Stomach smooth muscle (tissue), 2 donors: Measurements from ENCODE around the gene KAZN.
A peak's percentile ranks its signal among the peaks of the same experiment; 100 is the strongest.

Experiments
- H3K27ac ChIP-seq: one replicate; pipeline ENCODE4 v1.7.0; 2013; ENCODE audit warnings: mild to moderate bottlenecking, low read length, inconsistent platforms
- H3K27me3 ChIP-seq, 2 donors: one replicate each; pipeline ENCODE4 v1.7.0; 2013; ENCODE audit warnings: low read length in 2 of 2; ENCODE audit not compliant: insufficient read depth in 2 of 2, control insufficient read depth in 1 of 2
- H3K36me3 ChIP-seq, 2 donors: one replicate each; pipeline ENCODE4 v1.7.0; 2013; ENCODE audit warnings: low read length in 2 of 2; ENCODE audit not compliant: control insufficient read depth in 2 of 2, insufficient read depth in 2 of 2
- H3K4me1 ChIP-seq: one replicate; pipeline ENCODE4 v1.7.0; 2013; ENCODE audit warnings: low read length; ENCODE audit not compliant: control insufficient read depth, insufficient read depth
- H3K4me3 ChIP-seq, 2 donors: one replicate each; pipeline ENCODE4 v1.7.0; 2013; ENCODE audit warnings: low read length in 2 of 2
- H3K9ac ChIP-seq, 2 donors: one replicate each; pipeline ENCODE4 v1.7.0; 2013; ENCODE audit warnings: low read length in 2 of 2, mild to moderate bottlenecking in 1 of 2
- H3K9me3 ChIP-seq, 2 donors: one replicate each; pipeline ENCODE4 v1.7.0; 2013; ENCODE audit warnings: low read length in 2 of 2; ENCODE audit not compliant: control insufficient read depth in 2 of 2
- donor health status: healthy.
- donor health status: Pancreatic carcinoma.

Gene KAZN

DNA sequence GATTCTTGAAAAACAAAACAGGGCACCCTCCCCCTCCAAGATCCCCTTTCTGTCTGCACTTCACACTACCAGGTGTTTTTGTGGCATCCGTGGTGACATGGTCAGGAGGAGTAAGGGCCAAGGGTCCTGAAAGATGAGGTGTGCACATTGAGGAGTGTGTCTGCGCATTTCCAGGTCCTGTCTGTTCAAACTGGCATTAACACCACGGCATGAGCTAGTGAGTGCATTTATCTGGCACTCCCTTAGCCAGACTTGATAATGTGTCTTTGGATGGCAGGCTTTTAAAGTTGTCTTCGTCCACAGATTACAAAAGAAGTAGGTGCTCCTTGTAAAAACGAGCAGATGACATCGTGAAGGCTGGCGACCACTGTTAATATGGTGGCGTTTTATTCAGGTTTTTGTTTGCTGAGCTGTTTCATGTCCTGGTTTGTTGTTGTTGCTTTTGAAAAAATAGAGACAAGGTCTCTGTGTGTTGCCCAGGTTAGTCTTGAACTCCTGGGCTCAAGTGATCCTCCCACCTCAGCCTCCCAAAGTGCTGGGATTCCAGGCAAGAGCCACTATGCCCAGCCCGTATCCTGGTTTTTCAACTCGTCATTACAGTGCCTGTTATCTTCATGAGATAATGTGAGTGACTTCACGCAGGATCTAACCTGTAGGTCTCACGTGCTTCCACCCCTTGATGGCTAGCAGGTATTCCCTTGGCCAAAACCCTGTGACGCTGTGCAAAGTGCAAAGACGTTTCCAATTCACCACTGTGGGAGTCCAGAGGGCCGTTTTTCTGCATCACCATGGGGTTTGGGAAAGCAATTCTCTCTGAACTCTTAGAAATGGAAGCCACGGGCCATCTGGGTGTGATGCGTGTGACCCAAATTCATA, 559.3 kb downstream of the KAZN start:
- Histone ChIP-seq H3K9ac (no peak overlapping the region), H3K4me1 (peaks cover 67% of the 10 kb centered on the region), H3K4me3 (peak overlapping the region in 1 of 2 donors; percentile 29), H3K27me3 (no peaks in the 10 kb centered on the region), H3K9me3 (no peaks in the 10 kb centered on the region), H3K27ac (peak overlapping the region; percentile 97), H3K36me3 (no peaks in the 10 kb centered on the region)

DNA sequence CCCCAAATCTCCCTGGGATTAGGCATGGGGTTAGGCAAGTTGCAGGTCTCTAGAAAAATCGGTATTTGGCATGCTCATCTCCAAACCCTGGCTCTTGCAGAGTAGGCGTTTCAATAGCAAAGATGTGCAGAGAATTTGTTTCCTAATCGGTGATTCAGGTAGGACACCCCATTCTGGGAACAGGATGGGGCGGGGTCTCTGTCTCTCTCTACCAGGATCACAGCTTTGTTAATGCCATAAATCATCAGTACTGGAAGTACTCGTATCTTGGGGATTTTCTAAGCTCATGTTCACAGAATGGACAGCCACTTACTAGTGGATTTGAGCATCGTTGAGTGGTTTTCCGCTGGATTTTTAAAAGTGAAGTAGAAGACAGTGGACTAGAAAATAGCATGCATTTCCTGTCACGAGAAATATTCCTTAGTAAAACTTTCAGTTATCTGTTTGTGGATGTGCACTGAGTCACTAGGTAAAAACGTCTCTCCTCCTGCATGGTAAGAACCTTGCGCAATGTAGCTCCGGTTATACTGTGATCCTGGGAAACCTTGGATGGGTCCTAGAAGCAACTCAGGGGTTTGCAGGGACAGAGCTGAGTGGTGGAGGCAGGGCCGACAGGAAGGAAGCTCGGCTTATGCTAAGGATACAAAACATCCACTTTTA, 560.2 kb downstream of the KAZN start:
- H3K27me3 ChIP-seq: no peaks in the 10 kb centered on the region
- H3K4me1 ChIP-seq: peaks cover 65% of the 10 kb centered on the region
- H3K36me3 ChIP-seq: no peaks in the 10 kb centered on the region
- peak overlapping the region; percentile 33 to 58 for H3K4me3 ChIP-seq
- no peaks in the 10 kb centered on the region for H3K9me3 ChIP-seq
- H3K27ac ChIP-seq: peak overlapping the region; percentile 97
- peak overlapping the region in 1 of 2 donors; percentile 42 for H3K9ac ChIP-seq

DNA sequence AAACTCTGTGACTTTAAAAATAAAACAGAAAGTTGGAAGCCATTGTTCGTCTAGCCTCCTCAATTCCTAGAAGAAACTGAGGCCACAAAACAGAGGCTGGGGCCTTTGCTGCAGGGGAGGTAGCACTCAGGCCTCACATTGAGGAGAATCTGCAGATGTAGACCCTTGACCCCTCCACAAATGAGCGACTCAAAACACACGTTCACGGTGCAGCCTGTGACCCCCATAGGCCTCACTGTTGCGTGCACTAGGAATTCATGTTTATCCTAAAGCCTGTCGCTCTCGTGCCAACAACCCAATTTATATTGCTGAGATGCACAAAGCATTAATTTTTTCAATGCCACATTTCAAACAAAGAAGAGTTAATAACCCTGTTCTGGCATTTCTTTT, 560.7 kb downstream of the KAZN start:
- peak overlapping the region; percentile 33 to 58 for H3K4me3 ChIP-seq
- peak overlapping the region in 1 of 2 donors; percentile 42 for H3K9ac ChIP-seq
- no peaks in the 10 kb centered on the region for H3K9me3 ChIP-seq
- H3K36me3 ChIP-seq: no peaks in the 10 kb centered on the region
- peak overlapping the region; percentile 97 for H3K27ac ChIP-seq
- no peaks in the 10 kb centered on the region for H3K27me3 ChIP-seq
- H3K4me1 ChIP-seq: peaks cover 65% of the 10 kb centered on the region

DNA sequence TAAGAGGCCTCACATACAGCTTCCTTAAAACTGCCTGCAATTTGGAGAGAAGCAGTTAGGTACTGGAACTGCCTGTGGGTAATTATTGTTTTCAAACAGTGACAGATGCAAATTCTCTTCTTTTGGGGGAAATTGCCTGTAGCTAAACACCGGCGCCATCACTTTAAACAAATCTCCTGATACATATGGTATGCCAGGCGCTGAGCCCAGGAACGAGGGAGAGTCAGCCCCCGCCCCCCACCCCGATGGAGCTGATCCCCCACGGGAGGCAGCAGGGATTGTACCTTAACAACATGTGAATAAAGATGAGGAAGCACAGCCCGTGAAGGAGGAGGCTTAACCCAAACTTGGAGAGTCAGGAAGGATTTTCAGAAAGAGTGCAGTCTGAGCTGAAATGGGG, 562.1 kb downstream of the KAZN start:
- Histone ChIP-seq H3K36me3 (no peaks in the 10 kb centered on the region), H3K9me3 (no peaks in the 10 kb centered on the region), H3K9ac (no peak overlapping the region), H3K27ac (peak overlapping the region; percentile 37), H3K4me3 (peak overlapping the region in 1 of 2 donors; percentile 8), H3K27me3 (no peaks in the 10 kb centered on the region), H3K4me1 (peaks cover 50% of the 10 kb centered on the region)

DNA sequence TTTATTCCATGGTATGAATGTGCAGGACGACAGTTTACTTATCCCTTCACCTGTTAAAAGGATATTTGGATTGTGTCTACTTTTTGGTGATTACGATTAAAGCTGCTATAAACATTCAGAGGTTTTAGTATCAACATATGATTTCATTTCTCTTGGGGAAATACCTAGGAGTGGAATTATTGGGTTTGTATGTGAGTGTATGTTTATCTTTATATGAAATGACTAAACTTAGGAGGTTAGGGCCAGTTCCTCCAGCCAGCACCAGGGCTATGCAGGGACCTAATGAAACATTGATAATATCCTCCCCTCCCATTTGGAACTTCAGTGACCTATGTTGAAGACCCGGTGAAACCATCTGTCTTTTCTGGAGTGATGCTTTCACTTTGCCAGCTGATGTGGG, 568.9 kb downstream of the KAZN start:
- Histone ChIP-seq H3K4me1 (peaks cover 18% of the 10 kb centered on the region), H3K36me3 (no peaks in the 10 kb centered on the region), H3K9me3 (no peaks in the 10 kb centered on the region), H3K27ac (no peak overlapping the region), H3K9ac (no peak overlapping the region), H3K4me3 (peak overlapping the region in 1 of 2 donors; percentile 3), H3K27me3 (no peaks in the 10 kb centered on the region)
